ENCODE measurements around the gene CYP4F22.

DNA sequence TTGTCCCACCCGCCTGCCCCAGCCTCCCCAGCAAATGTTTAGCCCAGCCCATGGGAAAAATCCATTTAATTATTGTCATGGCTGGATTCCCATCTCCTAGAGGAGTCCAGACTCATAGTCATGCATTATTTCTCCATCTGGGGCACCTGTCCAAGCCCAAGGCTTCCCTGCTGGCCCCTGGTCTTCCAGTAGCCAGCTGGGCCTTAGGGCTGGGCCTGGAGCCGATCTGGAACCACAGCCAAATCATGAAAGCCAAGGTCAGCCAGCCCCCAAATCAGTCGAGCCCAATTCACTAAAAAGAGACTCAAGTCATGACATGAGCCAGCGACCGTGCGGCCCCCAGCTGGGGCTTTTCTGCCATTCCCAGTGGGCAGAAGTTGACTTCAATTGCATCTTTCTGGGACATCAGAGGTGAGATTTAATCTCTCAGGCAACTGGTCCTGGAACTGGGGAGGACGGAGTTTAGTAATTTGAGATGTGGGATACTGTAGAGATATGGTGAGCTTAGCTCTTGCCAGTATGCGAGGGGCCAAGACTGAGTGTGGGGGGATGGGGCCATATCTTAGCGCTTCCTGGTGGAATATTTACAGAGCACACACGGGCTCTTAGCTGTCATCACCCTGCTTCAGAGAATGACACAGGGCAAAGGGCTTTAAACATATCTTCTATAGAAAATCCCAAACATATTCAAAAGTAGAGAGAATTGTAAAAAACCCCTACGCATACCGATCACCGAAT, 19.7 kb upstream of the CYP4F22 start:
- no peak for TF ChIP-seq EP300 (IDR thresholded peaks at IDR 0.05)
- no peak for TF ChIP-seq CTCF (IDR thresholded peaks at IDR 0.05)
- no peak for TF ChIP-seq POLR2A (IDR thresholded peaks at IDR 0.05)
- TF ChIP-seq POLR2AphosphoS5 (IDR thresholded peaks at IDR 0.05): no peak
